Esophagus muscularis mucosa (tissue), 4 donors: ENCODE measurements around the gene ADCY4. TPM values are rescaled to one million over a fixed set of nuclear protein-coding genes. Genes with fewer than 3 reads are reported as not detected.

Experiments used
- DNase-seq: peaks from one replicate; pipeline ENCODE4 v3.0.0-alpha.2; 2017; ENCODE audit errors: extremely low spot score
- H3K27ac ChIP-seq, 4 donors: fragments of 200-600 bp; sonication (generic); replicated peaks in 1 of 4; 1 replicate in 3 of 4; 2 replicates in 1 of 4; pipeline ENCODE4 v1.5.1; 2016 to 2019; ENCODE audit warnings: mild to moderate bottlenecking in 1 of 4
- H3K27me3 ChIP-seq, 4 donors: fragments of 200-600 bp; sonication (generic); one replicate each; pipeline versions ENCODE4 v1.5.1 to v1.6.0; 2016 to 2019
- H3K36me3 ChIP-seq, 4 donors: fragments of 200-600 bp; sonication (generic); one replicate each; pipeline ENCODE4 v1.5.1; 2016 to 2019
- H3K4me1 ChIP-seq, 4 donors: fragments of 200-600 bp; sonication (generic); one replicate each; pipeline ENCODE4 v1.5.1; 2016 to 2019
- H3K4me3 ChIP-seq, 4 donors: fragments of 200-600 bp; sonication (generic); 1 replicate in 2 of 4; 2 replicates in 2 of 4; pipeline ENCODE4 v1.5.1; 2016 to 2019; ENCODE audit warnings: mild to moderate bottlenecking in 4 of 4, moderate library complexity in 1 of 4
- H3K9me3 ChIP-seq, 4 donors: fragments of 200-600 bp; sonication (generic); 1 replicate in 3 of 4; 2 replicates in 1 of 4; pipeline ENCODE4 v1.5.1; 2016 to 2019
- EP300 ChIP-seq: sonication (generic); formaldehyde crosslinking; IDR thresholded peaks from one replicate; pipeline ENCODE4 v1.6.1; 2017; ENCODE audit warnings: antibody characterized with exemption
- POLR2A ChIP-seq: fragments of 450-650 bp; IDR thresholded peaks from one replicate; pipeline ENCODE4 v1.6.1; 2017; ENCODE audit warnings: antibody characterized with exemption, moderate library complexity, mild to moderate bottlenecking, low read depth
- POLR2AphosphoS5 ChIP-seq, 2 donors: sonication (generic); formaldehyde crosslinking; IDR thresholded peaks; one replicate each; pipeline ENCODE4 v1.6.1; 2017; ENCODE audit warnings: antibody characterized with exemption in 2 of 2
- WGBS: methylation state at CpG from one replicate; pipeline ENCODE4 v1.1.5; 2018; 5-methylcytosine and 5-hydroxymethylcytosine counted together
- intact Hi-C: fragments of 100-400 bp; cut with DNase I; formaldehyde crosslinking; loops from one replicate; pipeline ENCODE4 v1.15.1; 2023
- total RNA-seq, 4 donors: library from RNA; depleted of rRNA; stranded (reverse); fragments of >200 nt; gene quantifications; one replicate each; pipeline versions ENCODE4 v1.1.0 to v1.2.1, GENCODE V29; 2016
- TF ChIP-seq, protein P1 (sequence below), 3 experiments: fragments of 200-600 bp in 2 of 3; fragments of 450-650 bp in 1 of 3; sonication (generic) in 2 of 3; IDR thresholded peaks; one replicate each; pipeline ENCODE4 v1.5.1; 2017 to 2019; ENCODE audit warnings: antibody characterized with exemption in 3 of 3, mild to moderate bottlenecking in 2 of 3, moderate library complexity in 1 of 3

Gene ADCY4
- total RNA-seq, 4 donors from 2014 or later, result 21.5 to 36.9 (median 27.9) TPM

DNA sequence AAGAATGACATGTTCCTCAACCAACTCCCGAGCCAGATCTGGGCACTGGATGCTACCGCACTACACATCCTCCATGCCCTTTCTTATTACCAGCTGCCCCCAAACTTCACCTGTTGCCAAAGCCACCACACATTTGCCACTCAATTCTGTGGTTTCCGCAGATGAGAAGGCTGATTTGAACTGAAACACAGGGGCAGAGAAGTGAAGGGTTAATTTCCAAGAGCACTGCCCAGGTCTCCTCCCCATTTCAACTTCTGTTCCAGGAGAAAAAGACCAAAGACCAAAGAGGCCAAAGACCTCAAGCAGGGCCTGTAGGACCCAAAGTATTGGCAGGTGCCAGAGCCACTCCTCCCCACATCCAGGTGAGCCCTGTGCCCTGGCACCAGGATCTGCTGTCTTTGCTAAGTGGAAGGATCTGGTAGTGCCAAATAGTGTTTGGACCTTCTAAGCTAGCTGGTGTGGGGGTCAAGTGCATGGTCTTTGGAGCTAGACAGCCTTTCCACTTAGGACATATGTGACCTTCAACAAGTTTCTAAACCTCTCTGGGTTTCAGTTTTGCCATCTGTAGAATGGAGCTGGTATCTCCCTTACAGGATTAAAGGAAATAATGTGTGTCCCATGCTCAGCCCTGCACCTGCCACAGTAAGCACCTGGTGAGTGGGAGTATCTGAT, 43.3 kb downstream of the ADCY4 start:
- intact Hi-C loops, result no loop called here
- WGBS, result 95% methylated on average over 3 of the region's 3 CpGs

DNA sequence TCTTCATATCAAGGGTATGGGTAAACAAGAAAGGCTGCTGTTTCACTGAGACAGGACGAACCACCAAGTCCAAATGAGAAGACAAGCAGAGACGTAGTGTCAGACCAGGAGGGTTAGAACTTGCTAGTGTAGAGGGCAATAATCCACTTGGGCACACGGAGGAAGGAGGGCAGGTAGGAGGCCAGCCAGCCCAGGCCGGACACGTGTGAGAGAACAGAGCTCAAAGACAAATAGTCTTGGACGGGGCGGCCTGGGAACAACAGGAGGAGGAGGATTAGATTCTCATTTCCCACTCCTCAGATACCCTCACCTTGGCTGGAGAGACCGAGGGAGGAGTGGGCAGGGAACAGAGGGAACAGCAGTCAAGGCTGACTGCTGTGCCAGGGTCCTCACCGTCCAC, 44.1 kb downstream of the ADCY4 start:
- H3K36me3 ChIP-seq, result peaks cover 27 to 61% (median 46%) of the 10 kb centered on the region in 4 donors

More for the DNA sequence above, 43.3 kb downstream of the ADCY4 start:
- H3K4me1 ChIP-seq, result peaks cover 0 to 3% (median under 1%) of the 10 kb centered on the region in 4 donors
- peaks cover 31 to 70% (median 54%) of the 10 kb centered on the region in 4 donors for H3K36me3 ChIP-seq
- H3K27me3 ChIP-seq, result no peaks in the 10 kb centered on the region
- DNase-seq, result no peak
- no peak overlapping the region for H3K27ac ChIP-seq
- no peak for TF ChIP-seq POLR2A
- TF ChIP-seq EP300, result no peak
- no peak for TF ChIP-seq POLR2AphosphoS5 (IDR thresholded peaks at IDR 0.05)
- TF ChIP-seq, protein P1, sequence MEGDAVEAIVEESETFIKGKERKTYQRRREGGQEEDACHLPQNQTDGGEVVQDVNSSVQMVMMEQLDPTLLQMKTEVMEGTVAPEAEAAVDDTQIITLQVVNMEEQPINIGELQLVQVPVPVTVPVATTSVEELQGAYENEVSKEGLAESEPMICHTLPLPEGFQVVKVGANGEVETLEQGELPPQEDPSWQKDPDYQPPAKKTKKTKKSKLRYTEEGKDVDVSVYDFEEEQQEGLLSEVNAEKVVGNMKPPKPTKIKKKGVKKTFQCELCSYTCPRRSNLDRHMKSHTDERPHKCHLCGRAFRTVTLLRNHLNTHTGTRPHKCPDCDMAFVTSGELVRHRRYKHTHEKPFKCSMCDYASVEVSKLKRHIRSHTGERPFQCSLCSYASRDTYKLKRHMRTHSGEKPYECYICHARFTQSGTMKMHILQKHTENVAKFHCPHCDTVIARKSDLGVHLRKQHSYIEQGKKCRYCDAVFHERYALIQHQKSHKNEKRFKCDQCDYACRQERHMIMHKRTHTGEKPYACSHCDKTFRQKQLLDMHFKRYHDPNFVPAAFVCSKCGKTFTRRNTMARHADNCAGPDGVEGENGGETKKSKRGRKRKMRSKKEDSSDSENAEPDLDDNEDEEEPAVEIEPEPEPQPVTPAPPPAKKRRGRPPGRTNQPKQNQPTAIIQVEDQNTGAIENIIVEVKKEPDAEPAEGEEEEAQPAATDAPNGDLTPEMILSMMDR (IDR thresholded peaks at IDR 0.05), result no peak
- H3K9me3 ChIP-seq, result no peaks in the 10 kb centered on the region
- no peak overlapping the region for H3K4me3 ChIP-seq

DNA sequence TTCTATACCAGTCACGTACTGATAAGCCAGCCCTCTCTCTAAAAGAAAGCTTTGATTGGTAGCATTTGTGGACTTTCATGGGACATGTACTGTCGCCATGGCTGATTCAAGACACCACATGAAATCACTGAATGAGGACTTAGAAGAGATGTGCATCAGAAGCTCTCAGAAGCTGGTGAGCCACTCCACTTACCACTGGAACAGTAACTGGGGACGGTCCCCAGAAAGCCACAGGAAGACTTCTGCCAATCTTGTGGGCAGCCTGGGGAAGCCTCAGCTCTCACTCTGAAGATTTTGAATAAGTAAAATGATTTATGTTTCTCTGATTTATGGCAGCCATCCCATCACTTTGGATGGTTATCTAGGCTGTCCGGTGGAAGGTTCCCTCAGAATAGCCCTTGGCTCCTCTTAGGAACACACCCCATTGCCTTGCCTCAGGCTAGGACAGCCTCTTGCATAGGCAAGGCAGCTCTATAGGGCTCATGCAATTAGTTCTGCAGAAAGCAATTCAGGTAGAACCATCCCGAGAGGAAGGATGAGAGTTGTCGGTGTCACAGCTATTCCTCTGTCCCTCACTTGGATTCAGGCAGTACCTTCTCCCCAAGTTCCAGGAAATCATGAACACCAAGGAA, 45.1 kb downstream of the ADCY4 start:
- Histone ChIP-seq H3K9me3 (no peaks in the 10 kb centered on the region), H3K4me3 (no peak overlapping the region), H3K36me3 (peaks cover 20 to 54% (median 38%) of the 10 kb centered on the region in 4 donors), H3K27me3 (no peaks in the 10 kb centered on the region), H3K27ac (no peak overlapping the region), H3K4me1 (no peaks in the 10 kb centered on the region)
- 81% methylated on average over 6 of the region's 6 CpGs for WGBS
- DNase-seq, result no peak
- intact Hi-C loops, result no loop called here
- TF ChIP-seq EP300 (no peak), POLR2A (no peak), POLR2AphosphoS5 (IDR thresholded peaks at IDR 0.05) (no peak)
- TF ChIP-seq, protein P1 (IDR thresholded peaks at IDR 0.05), result no peak

More for the DNA sequence above, 44.1 kb downstream of the ADCY4 start:
- intact Hi-C loops, result no loop called here
- no peaks in the 10 kb centered on the region for H3K27me3 ChIP-seq
- WGBS, result 76% methylated on average over 9 of the region's 9 CpGs
- DNase-seq, result no peak
- no peak overlapping the region for H3K4me3 ChIP-seq
- no peak overlapping the region for H3K27ac ChIP-seq
- TF ChIP-seq EP300 (no peak), POLR2A (no peak), POLR2AphosphoS5 (IDR thresholded peaks at IDR 0.05) (no peak)
- TF ChIP-seq, protein P1 (IDR thresholded peaks at IDR 0.05), result no peak
- no peaks in the 10 kb centered on the region for H3K9me3 ChIP-seq
- H3K4me1 ChIP-seq, result no peaks in the 10 kb centered on the region

GRCh38 chr14:24286996-24287395, 47.9 kb downstream of the ADCY4 start:
- TF ChIP-seq EP300 (no peak), POLR2A (no peak), POLR2AphosphoS5 (IDR thresholded peaks at IDR 0.05) (no peak)
- TF ChIP-seq, protein P1 (IDR thresholded peaks at IDR 0.05), result no peak
- DNase-seq, result no peak
- Histone ChIP-seq H3K27me3 (no peaks in the 10 kb centered on the region), H3K4me1 (no peaks in the 10 kb centered on the region), H3K4me3 (no peak overlapping the region), H3K36me3 (peaks cover 12 to 29% (median 27%) of the 10 kb centered on the region in 4 donors), H3K27ac (no peak overlapping the region), H3K9me3 (no peaks in the 10 kb centered on the region)
- intact Hi-C loops, result no loop called here
- WGBS, result 96% methylated on average over 5 of the region's 5 CpGs
